Peyer's patch (tissue), 4 donors: ENCODE data around the gene ARFGAP3.

ENCODE experiments used
- CTCF ChIP-seq, 6 experiments: fragments of 450-650 bp in 4 of 6; fragments of 200-600 bp in 2 of 6; sonication (generic) in 1 of 6; IDR thresholded peaks; one replicate each; pipeline ENCODE4 v1.5.1; 2017 to 2019; ENCODE audit warnings: antibody characterized with exemption in 6 of 6, mild to moderate bottlenecking in 3 of 6, moderate library complexity in 1 of 6
- POLR2A ChIP-seq, 2 donors: fragments of 450-650 bp; IDR thresholded peaks; one replicate each; pipeline ENCODE4 v1.5.1; 2017; ENCODE audit warnings: antibody characterized with exemption in 2 of 2, mild to moderate bottlenecking in 2 of 2, moderate library complexity in 2 of 2

- no peak for TF ChIP-seq POLR2A (IDR thresholded peaks at IDR 0.05)
- no peak for TF ChIP-seq CTCF (IDR thresholded peaks at IDR 0.05)
Measured at GRCh38 chr22:42752230-42752746, 104.8 kb downstream of the ARFGAP3 start.
